Measurements from ENCODE around the gene CST9L.

DNA sequence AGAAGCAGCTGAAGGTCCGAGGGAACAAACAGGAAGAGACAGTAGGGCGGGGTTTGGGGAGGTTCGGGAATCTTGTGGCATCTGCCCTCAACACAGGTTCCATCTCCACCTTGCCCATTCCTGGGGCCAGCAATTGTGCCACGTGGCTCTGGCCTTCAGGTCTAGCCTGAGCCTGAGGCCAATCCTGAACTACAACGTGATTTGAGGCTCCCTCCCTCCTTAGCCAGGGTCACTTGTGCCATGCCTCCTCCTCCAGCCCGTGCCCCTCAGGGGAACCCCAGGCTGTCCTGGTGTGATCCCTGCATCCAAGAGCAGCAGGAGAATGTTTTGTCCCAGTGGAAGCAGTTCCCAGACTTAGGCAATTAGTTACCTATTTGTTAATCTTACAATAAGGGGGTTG lies 34.4 kb upstream of the CST9L start:
- TF ChIP-seq, protein P1, sequence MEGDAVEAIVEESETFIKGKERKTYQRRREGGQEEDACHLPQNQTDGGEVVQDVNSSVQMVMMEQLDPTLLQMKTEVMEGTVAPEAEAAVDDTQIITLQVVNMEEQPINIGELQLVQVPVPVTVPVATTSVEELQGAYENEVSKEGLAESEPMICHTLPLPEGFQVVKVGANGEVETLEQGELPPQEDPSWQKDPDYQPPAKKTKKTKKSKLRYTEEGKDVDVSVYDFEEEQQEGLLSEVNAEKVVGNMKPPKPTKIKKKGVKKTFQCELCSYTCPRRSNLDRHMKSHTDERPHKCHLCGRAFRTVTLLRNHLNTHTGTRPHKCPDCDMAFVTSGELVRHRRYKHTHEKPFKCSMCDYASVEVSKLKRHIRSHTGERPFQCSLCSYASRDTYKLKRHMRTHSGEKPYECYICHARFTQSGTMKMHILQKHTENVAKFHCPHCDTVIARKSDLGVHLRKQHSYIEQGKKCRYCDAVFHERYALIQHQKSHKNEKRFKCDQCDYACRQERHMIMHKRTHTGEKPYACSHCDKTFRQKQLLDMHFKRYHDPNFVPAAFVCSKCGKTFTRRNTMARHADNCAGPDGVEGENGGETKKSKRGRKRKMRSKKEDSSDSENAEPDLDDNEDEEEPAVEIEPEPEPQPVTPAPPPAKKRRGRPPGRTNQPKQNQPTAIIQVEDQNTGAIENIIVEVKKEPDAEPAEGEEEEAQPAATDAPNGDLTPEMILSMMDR (conservative IDR thresholded peaks at IDR 0.05; ENCODE audit: low read length), result no peak
- TF ChIP-seq EZH2phosphoT487 (IDR thresholded peaks at IDR 0.05; ENCODE audit: borderline replicate concordance, low read depth, low read length), result no peak

Data from OCI-LY7 (cell line).